DOHH2 (cell line): ENCODE data around the gene POPDC2.

Source experiments
- EZH2phosphoT487 ChIP-seq: fragments of 200-600 bp; sonication (generic); IDR thresholded peaks from 2 replicates; pipeline ENCODE4 v1.6.1; 2017; ENCODE audit warnings: borderline replicate concordance, mild to moderate bottlenecking, antibody characterized with exemption, low read length, moderate library complexity, mixed read lengths
- TF ChIP-seq, protein P1 (sequence below): fragments of 200-600 bp; sonication (generic); IDR thresholded peaks from one replicate; pipeline ENCODE4 v1.5.1; 2014; ENCODE audit warnings: antibody characterized with exemption, mild to moderate bottlenecking, low read depth, low read length; ENCODE audit not compliant: poor library complexity, severe bottlenecking

DNA sequence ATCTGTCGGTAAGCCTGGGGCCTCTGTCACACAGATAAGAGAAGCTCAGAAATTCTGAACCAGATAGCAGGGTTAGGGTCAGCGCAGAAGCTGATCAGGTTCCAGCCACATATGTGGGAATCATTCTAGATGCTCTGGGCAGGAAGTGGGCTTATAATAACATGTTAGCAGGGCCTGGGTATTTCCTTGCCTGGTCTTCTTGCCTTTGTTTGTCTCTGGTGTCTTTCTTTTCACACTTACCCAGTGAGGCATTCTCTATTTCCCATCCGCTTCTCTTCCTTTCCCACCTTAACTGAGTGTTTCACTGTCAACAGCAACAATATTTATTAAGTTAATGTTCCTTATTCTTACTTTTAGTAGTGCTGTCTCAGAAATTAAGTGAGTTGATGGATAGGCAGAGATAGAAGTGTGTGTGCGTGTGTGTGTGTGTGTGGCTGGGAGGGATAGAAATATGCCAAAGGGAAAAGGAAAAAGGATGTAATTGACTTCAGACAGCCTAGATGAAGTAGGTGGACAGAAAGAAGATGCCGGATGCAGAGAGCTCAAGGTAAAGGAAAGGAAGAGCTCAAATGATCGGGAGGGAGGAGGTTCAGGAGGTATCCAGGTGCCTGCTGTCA lies 60.7 kb downstream of the POPDC2 start:
- TF ChIP-seq, protein P1, sequence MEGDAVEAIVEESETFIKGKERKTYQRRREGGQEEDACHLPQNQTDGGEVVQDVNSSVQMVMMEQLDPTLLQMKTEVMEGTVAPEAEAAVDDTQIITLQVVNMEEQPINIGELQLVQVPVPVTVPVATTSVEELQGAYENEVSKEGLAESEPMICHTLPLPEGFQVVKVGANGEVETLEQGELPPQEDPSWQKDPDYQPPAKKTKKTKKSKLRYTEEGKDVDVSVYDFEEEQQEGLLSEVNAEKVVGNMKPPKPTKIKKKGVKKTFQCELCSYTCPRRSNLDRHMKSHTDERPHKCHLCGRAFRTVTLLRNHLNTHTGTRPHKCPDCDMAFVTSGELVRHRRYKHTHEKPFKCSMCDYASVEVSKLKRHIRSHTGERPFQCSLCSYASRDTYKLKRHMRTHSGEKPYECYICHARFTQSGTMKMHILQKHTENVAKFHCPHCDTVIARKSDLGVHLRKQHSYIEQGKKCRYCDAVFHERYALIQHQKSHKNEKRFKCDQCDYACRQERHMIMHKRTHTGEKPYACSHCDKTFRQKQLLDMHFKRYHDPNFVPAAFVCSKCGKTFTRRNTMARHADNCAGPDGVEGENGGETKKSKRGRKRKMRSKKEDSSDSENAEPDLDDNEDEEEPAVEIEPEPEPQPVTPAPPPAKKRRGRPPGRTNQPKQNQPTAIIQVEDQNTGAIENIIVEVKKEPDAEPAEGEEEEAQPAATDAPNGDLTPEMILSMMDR = no peak
- no peak for TF ChIP-seq EZH2phosphoT487
